HG03469 (cell line): ENCODE data around the gene TDRD3.
"Not testable (repeated sequence)": the region's sequence is repeated elsewhere in the genome, so short reads cannot be mapped to it uniquely, and the experiment has no call there.

ENCODE experiments used
- ATAC-seq: cut with Tn5 transposase; IDR thresholded peaks from one replicate; pipeline ENCODE4 v1.9.1; 2021; ENCODE audit warnings: mild to moderate bottlenecking, moderate library complexity, moderate number of reproducible peaks; ENCODE audit not compliant: unreplicated experiment

The TDRD3 gene

GRCh38 chr13:60396783-60397703 is at the start of gene TDRD3:
Gene TDRD3 (plus strand): TSS chr13:60397220. CDS start chr13:60397365, 145 bp downstream.
- ATAC-seq = peak; percentile 39

- no peak for ATAC-seq
These were observed 49.3 kb upstream of the TDRD3 start for GRCh38 chr13:60347690-60348089.

GRCh38 chr13:60348097-60348496 is 48.9 kb upstream of the TDRD3 start:
- no peak for ATAC-seq

- no peak for ATAC-seq
These were observed 45.7 kb upstream of the TDRD3 start for GRCh38 chr13:60351326-60351725.

- ATAC-seq = no peak
These were observed 45.0 kb upstream of the TDRD3 start for GRCh38 chr13:60351855-60352615.

GRCh38 chr13:60352644-60353043 is 44.4 kb upstream of the TDRD3 start:
- no peak for ATAC-seq

GRCh38 chr13:60355056-60355455 is 42.0 kb upstream of the TDRD3 start:
- no peak for ATAC-seq

- ATAC-seq = no peak
These were observed 40.0 kb upstream of the TDRD3 start for GRCh38 chr13:60356970-60357369.

GRCh38 chr13:60358453-60358852 is 38.6 kb upstream of the TDRD3 start:
- no peak for ATAC-seq

GRCh38 chr13:60363288-60363687 is 33.7 kb upstream of the TDRD3 start:
- ATAC-seq = no peak

- peak; percentile 60 for ATAC-seq
These were observed 27.8 kb upstream of the TDRD3 start for GRCh38 chr13:60369242-60369641.

- ATAC-seq = no peak
These were observed 26.7 kb upstream of the TDRD3 start for GRCh38 chr13:60370343-60370742.

- ATAC-seq = no peak
These were observed 24.9 kb upstream of the TDRD3 start for GRCh38 chr13:60372141-60372540.

GRCh38 chr13:60379282-60379681 is 17.7 kb upstream of the TDRD3 start:
- ATAC-seq = not testable (repeated sequence)

- ATAC-seq = no peak
These were observed 17.0 kb upstream of the TDRD3 start for GRCh38 chr13:60379837-60380565.

GRCh38 chr13:60384911-60385310 is 12.1 kb upstream of the TDRD3 start:
- ATAC-seq = no peak

GRCh38 chr13:60386250-60386649 is 10.8 kb upstream of the TDRD3 start:
- no peak for ATAC-seq

GRCh38 chr13:60392131-60392530 is 4.9 kb upstream of the TDRD3 start:
- ATAC-seq = no peak

GRCh38 chr13:60395971-60396782 is 843 bp upstream of the TDRD3 start:
- ATAC-seq = peak; percentile 61

GRCh38 chr13:60397704-60398378 is 821 bp downstream of the TDRD3 start:
- peak; percentile 12 for ATAC-seq
